COLO668 (cell line): ENCODE results near the gene PLAAT5.

Experiments
- DNase-seq: peaks from one replicate; lab custom pipeline; 2025; ENCODE audit not compliant: unreplicated experiment; lab: John Stamatoyannopoulos, UW

PLAAT5 gene

DNA sequence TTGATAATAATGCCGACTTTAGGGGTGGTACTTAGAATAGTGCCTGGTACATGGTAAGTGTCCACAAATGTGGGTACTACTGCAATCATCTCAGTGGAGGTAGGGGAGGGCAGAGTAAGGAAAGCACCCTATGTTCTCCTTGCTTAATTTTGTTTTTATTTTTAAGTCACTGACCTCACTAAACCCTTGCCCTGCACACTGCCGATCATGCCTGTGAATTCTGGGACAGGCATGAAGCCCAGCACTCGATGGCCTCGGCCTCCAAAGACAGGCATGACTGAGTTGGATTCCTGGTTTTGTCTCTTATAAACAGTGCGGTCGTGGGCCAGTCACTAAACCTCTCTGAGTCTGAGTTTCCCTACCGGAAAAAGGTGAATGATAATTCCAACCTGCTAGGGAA lies 21.8 kb upstream of the PLAAT5 start:
- no peak for DNase-seq

DNA sequence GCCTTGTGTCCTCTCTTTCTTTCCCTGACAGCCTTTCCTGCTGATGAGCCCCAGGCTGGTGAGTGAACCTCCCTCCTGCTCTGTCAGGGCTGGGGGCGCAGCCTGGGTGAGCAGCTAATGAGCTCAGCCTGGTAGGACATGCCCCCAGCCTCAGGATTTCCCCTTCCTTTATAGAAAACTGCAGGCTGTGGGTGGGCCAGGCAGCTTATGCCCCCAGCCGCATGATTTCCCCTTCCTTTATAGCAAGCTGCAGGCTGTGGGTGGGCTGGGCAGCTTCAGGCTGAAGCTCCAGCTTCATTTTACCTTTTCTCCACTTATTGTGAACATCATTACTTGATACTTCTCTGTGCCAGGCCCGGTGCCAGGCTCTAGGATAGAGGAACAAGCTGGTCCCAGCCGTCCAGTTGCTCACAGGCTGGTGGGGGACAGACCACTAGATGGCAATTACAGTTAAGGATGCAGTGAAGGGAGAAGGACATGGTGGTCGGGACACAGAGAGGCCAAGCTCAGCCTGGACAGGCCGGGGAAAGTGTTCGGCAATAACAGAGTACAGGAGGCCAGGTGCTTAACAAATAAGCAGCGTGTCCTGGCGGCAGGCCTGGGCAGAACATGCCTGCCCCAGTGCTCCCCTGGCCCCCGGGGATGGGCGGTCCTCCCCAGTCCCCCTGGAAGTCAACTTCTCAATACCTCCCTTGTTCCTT lies 20.2 kb upstream of the PLAAT5 start:
- DNase-seq, result no peak

DNA sequence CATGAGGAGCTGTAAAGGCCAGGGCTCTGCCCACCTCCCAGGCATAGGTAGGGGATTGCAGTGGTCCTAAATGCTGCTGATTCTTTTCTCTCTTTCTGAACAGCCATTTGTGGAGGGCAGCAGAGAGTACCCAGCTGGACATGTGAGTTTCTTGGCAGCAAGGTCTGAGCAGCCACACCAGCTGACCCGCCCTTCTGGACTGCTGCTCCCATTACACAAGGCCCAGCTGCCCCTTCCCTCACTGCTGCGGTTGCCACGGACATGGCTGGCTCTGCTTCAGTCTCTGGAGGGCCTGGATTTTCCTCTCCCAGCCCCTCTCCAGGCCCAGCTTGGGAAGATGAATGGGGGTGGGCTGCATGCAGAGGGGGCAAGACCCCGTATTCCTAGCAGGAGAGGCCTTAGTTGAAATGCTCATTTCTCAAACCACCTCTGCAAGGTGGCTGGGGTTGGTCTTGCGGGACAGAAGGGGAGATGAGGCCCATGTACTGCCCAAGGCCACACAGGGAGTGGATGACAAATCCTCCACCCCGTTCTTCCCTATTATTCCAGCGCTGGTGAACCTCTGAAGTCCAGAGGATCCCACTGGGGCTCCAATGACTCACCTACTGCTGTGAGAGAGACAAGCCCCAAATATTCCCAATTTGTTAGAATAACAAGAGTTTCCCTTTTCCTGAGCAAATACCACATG lies 19.5 kb upstream of the PLAAT5 start:
- DNase-seq, result no peak

DNA sequence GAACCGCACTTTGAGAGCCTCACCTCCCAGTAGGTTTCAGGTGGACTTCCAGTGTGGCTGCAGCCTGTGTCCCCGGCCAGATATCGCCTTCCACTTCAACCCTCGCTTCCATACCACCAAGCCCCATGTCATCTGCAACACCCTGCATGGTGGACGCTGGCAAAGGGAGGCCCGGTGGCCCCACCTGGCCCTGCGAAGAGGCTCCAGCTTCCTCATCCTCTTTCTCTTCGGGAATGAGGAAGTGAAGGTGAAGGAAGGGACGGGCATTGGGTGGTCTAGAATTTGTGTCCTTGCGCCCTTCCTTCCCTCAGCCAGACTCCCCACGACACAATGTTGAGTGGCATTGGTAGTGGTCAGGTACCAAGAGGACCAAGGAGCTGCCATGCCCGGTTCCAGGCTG lies 17.8 kb upstream of the PLAAT5 start:
- no peak for DNase-seq

DNA sequence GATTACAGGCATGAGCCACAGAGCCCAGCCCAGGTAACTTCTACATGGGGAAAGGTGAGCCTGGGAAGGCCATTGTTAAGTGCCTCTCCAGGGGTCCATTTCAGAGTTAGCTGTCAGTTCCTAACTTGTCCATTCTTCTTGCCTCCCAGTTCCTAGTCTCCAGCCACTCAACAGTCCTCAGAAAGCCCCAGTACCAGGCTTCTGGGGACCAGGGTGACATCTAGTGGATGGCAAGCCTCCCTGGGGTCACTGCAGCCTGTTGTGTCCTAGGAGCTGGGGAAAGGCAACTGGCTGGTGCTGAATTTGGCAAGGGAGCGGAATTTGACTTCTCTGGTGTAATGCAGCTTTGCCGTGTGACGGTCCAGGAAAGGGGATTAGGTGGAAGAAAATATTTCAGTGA lies 17.0 kb upstream of the PLAAT5 start:
- DNase-seq, result peak; percentile 9

DNA sequence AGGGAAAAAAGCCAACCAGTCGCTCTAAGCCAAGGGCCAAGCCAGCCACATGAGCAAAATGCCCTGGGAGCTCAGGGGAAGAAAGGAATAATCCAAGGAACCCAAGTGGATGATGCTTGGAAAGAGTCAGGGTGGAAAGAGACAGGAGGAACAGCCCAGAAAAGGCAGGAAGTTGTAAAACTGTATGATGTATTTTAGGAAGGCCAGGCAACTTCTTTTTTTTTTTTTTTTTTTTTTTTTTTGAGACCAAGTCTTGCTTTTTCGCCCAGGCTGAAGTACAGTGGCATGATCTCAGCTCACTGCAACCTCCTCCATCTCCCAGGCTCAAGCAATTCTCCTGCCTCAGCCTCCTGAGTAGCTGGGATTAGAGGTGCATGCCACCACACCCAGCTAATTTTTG lies 16.5 kb upstream of the PLAAT5 start:
- no peak for DNase-seq

DNA sequence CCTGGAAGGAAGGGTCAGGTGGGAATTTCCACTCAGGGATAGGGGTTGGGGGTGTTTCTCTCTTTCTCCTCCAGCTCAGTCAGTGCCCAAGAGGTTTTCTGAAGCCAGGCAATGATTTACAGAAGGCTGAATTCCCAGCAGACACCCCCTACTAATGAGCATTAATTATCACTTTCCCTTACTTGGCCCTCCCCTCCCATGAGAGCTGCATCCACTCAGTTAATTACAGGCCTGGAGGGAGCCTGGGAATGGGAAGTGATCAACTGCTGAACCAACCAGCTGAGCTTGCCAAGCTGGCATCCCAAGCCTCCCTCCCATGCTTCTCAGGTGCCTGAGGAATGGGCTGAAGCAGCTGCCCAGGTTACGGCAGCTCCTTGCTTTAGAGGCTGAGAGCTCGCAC lies 15.9 kb upstream of the PLAAT5 start:
- no peak for DNase-seq

DNA sequence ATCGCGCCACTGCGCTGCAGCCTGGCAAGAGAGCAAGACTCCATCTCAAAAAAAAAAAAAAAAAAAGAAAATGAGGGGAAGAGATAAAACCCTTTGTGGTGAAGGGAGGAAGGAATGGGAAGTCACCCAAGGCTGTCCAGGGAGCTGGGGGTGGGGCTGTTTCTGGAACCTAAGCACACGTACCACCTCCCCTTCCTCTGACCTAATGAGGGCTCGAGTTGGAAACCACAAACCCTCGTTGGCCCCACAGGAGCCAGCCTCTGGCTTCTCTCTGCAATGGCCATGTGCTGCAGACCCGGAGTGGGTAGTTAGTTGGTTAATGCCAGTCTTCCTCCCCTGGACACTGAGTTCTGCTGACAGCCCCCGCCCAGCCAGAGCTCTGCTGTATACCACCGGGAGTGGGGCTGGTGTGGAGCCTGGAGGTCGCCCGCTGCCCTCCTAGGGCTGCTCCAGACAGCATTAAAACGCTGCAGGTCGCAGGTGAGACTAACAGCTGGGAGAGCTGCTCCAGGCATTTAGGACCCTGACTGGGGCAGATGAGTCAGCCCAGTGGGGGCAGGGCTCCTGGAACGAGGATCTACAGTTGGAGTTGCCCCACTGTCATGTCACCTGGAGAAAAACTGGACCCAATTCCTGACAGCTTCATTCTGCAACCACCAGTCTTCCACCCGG lies 15.0 kb upstream of the PLAAT5 start, which contains the start of gene LGALS12:
Gene LGALS12, plus strand, starts transcription at position 228 of the 672 bp plus-strand sequence. Its CDS starts 375 bp downstream, at position 603.
- no peak for DNase-seq

DNA sequence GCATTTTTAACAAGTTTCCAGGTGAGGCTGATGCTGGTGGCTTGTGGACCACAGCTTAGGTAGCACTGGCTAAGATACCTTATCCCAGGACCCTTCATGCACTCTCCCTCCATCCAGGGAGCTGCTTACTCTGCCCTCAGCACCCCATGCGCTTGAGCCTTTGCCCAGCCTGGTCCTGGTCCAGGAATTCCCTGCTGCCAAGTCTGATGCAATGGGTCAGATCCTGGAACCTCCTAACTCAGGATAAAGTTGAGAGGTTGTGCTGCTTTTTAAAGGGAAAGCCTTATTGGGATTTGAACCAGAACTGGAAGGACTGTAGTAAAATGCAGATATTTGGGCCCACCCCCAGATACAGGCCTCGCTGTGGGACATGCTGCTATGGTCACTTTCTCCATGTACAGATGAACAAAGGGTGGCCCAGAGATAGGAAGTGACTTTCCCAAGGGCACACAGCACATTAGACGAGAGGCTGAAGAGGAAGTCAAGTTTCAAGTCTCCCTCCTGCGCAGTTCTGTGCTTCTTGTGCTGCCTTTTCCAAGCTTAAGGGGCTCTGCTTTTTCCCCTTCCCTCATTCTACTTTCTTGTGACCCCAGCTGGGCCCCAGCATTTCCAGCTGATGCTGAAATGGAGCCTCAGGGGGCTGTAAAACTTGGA lies 14.1 kb upstream of the PLAAT5 start:
- no peak for DNase-seq

DNA sequence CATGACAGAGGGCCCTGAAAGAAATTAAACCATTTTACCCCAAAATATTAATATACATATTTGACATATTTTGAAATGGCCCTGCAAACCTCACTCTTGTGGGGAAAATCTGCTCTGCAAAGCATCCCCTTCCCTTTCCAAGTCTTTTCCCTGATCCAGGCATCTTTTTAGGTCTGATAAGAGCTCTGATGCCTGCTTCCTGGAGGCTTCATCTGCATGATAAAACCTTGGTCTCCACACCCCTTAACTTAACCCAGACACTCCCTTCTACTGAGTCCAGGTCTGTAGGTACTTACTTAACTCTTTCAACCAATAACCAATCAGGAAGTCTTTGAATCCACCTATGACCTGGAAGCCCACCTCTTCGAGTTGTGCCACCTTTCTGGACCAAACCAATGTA lies 13.1 kb upstream of the PLAAT5 start:
- DNase-seq, result no peak

DNA sequence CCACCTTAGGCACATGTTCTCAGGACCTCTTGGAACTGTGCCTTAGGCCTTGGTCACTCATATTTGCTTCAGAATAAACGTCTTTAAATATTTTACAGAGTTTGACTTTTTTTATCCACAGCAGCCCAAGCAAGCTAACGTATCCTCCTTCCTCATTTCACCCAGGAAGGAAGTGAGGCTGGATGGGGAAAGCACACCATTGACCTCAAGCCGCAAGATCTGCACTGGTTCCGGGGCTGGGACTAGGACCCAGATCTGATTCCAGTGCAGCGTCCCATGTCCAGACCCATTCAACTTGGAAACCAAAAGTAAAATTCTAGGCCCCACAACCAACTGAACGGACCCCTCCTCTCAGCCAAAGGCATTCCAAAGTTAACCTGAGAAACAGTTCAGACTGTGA lies 12.5 kb upstream of the PLAAT5 start:
- no peak for DNase-seq

DNA sequence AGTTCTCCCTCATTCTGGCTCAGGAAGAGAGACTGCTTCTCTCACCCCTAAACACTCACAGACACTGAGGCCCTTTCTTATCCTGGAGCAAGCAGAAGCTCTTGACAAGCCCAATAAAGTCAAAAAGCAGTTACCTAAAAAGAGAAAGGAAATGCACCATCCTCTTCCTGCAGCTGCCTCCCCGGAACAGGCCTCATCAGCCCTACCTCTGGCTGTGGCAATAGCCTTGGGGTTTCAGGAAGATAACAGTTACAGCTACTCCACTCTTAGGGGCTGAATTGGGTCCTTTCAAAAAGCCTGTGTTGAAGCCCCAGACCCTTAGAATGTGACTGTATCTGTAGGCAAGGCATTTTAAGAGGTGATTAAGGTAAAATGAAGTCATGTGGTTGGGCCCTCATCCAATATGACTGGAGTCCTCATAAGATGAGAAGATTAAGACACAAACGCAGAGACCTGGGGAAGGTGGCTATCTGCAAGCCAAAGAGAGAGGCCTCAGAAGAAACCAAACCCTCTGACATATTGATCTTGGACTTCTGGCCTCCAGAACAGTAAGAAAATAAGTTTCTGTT lies 11.4 kb upstream of the PLAAT5 start:
- no peak for DNase-seq

DNA sequence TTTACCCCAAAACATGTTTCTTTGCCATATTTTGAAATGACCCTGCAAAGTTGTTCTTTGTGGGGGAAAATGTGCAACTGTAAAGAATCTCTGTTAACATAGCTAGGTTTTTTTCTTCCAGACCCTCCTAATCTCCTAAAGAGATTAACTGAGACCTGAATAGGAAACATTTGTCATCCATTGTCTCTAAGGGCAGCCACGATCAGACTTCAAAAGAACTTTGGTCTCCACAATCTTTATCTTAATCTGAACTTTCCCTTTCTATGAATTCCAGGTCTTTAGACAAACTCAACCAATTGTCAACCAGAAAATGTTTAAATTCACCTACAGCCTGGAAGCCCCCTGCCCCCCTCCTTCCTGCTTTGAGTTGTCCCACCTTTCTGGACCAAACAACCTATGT lies 10.3 kb upstream of the PLAAT5 start:
- no peak for DNase-seq

DNA sequence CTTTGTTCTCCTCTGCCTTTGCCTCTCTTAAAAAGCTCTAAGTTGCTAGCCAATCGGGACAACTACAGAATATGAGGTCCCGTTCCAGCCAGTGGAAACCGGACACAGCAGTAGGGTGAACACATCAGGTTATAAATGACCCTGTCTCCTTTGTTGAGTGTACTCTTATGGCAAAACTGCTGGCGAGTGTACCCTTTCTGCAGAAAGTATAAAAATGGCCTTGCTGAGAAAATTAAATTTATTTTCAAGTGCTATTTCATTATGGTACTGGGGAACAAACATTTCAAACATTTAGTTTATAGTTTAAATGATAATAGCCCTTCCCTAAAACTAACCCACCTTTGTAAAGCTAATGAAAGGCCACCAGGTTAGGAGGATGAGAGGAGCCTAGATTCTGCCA lies 8.9 kb upstream of the PLAAT5 start:
- DNase-seq, result no peak

DNA sequence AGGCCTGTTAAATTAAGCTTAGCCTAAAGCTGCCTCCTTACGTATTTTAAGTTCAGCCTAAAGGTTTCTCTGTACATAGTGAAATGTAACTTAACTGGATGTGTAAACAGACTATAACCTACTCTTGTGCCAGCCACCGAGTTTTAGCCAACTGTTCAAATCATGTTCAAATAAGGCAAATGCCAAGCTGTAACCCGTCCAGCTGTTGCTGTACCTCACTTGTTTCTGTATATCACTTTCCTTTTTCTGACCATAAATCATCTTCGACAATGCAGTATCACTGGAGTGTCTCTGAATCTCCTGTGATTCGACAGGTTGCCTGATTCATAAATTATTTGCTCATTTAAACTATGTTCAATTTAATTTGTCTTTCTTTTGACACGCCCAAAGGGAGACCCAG lies 4.0 kb upstream of the PLAAT5 start:
- no peak for DNase-seq

DNA sequence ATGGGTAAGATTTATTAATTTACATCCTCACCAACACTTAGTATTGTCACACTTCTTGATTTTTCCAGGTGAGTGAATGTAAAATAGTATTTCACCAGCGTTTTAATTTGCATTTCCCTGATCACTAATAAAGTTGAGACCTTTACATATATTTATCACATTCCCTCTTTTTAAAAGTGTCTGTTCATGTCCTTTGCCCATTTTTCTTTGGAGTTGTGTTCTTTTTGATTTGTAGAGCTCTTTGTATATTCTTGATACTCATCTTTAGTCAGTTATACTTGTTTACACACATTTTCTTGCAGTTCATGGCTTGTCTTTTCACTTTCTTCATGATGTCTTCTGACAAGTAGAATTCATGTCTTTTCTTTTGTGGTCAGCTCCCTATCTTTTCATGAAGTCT lies 2.2 kb upstream of the PLAAT5 start:
- no peak for DNase-seq

DNA sequence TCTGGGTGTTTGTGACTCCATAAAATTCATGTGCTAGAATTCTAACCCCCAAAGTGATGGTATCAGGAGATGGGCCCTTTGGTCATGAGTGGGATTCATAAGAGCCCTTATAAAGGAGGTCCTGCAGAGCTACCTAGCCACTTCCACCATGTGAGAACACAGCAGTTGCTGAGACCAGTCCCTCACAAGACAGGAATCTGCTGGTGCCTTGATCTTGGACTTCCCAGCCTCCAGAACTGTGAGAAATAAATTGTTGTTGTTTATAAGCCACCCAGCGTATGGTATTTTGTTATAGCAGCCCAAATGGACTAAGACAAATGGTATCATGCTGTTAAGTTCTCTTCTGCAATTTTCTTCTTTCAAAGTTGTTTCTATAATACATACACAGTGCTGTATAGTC lies 1.5 kb upstream of the PLAAT5 start:
- no peak for DNase-seq

DNA sequence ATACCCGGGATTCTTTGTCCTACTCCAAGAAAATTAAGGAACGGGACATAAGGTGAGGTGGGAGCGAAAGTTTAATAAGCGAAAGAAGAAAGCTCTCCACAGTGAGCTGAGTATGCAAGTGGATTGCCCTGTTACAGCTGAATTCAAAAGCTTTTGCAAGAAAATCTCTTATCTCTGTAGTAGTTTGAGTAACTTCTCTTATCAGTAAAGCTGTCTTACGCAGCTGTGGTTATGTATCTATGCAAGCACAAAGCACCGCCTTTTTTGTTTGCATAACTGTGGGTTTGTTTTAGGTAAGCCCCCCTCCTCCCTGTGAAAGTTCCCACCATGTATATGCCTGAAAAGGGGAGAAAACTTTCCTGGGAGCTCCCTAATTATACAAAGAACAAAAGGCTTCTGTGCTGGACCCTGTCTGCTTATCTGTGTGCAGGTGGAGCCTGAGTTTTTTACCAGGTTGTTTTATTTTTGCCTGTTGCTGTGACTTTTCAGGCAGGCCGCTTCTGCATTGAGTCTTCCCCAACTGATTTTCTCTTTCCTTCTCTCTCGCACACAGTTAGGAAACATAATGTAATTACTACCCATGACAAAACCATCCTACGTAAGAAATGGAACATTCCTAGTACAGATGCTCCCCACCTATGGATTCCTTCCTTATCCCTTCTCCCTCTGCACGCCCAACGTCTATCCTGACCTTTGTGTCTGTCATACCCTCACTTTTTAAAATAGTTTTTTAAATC lies 837 bp upstream of the PLAAT5 start:
- DNase-seq, result no peak

DNA sequence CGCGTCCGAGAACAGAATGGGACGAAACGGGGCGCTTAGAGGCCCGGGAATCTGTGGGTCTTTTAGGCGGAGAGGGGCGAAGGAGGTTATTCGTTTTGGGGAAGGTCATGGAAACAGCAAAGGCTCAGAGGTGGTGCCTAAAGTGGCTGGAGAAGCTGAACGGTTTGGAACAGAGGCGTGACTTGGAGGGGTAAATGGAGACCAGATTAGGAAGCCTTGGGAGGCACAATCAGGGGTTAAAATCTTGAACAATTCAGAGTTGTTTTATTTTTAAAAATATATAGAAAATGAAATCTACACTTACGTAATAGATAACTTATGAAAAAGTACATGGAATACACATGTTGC lies 247 bp upstream of the PLAAT5 start:
- no peak for DNase-seq

DNA sequence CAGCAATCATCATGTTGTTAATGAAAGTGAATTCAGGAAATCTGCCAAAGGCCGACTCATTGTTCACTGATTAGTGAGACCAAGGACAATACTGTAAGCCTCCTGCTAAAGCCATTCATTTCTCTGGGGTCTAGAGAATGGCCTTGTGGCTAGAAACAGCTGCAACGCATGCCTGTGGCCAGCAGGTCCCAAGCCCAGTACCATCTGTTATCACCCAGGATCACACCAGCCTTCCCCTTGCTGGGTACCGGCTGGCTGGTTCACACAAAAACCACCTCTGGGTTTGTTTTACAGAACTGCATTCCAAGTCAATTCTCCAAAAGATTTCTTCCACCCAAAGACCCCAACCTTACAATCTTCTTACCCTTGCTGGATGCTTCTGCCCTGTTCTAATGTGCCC lies 1.1 kb downstream of the PLAAT5 start:
- no peak for DNase-seq

DNA sequence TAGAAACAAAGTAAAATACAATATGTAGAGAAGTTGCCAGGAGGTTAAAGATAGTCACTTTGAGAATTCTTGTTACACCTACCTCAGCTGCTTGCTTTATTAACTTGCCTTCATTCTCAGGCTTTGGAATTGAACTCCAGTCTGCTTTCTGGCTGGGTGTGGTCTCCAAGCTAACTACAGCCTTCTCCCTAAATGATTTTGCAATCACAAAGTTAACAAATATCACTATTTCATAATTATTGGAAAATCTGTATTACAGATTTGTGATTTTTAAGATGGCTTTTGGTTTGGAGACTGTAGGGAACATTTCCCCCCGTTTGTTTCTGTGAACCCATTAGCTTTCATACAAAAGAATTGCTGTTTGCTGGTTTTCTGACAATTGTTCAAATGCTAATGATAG lies 2.2 kb downstream of the PLAAT5 start:
- no peak for DNase-seq
